Measurements from ENCODE around the gene TERF2IP. TPM values are rescaled to one million over a fixed set of nuclear protein-coding genes. Genes with fewer than 3 reads are reported as not detected.

TERF2IP gene
- total RNA-seq, 2 donors from 2014 or later: 20.0 to 23.4 TPM

DNA sequence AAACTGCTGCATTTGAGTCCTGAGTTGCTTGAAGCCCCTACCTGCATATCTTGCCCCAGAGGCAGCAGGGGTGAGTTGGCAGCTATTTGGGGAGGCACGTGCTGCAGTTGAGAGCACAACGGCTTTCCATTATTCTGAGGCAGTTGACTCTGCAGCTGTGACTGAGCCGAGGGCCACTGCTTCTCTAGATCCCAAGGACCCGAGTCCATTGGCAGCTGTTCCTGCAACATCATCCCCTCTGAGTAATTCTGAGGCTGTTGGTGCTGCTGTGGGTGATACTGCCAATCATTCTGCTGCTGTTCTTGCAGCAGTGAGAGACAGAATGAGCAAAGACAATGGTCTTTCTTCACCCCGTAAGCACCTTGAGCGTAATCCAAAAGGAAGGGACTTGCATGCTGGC lies 12.7 kb downstream of the TERF2IP start:
- Histone ChIP-seq H3K9ac (ENCODE audit: extremely low read depth, low read length, poor library complexity, severe bottlenecking) (no peak overlapping the region), H3K27me3 (ENCODE audit: control insufficient read depth, insufficient read depth, low read length, poor library complexity, severe bottlenecking) (no peaks in the 10 kb centered on the region), H3K4me3 (ENCODE audit: low read length) (no peak overlapping the region), H3K9me3 (ENCODE audit: control insufficient read depth, low read length) (no peaks in the 10 kb centered on the region), H3K27ac (ENCODE audit: low read depth, low read length) (no peak overlapping the region), H3K4me1 (ENCODE audit: control insufficient read depth, insufficient read depth, low read length) (no peaks in the 10 kb centered on the region), H3K36me3 (ENCODE audit: control insufficient read depth, insufficient read depth, low read length) (peaks cover 44% of the 10 kb centered on the region)
- TF ChIP-seq, protein P1, sequence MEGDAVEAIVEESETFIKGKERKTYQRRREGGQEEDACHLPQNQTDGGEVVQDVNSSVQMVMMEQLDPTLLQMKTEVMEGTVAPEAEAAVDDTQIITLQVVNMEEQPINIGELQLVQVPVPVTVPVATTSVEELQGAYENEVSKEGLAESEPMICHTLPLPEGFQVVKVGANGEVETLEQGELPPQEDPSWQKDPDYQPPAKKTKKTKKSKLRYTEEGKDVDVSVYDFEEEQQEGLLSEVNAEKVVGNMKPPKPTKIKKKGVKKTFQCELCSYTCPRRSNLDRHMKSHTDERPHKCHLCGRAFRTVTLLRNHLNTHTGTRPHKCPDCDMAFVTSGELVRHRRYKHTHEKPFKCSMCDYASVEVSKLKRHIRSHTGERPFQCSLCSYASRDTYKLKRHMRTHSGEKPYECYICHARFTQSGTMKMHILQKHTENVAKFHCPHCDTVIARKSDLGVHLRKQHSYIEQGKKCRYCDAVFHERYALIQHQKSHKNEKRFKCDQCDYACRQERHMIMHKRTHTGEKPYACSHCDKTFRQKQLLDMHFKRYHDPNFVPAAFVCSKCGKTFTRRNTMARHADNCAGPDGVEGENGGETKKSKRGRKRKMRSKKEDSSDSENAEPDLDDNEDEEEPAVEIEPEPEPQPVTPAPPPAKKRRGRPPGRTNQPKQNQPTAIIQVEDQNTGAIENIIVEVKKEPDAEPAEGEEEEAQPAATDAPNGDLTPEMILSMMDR (conservative IDR thresholded peaks at IDR 0.05): no peak
- H3K27ac Mint-ChIP-seq: no peak overlapping the region
- 92 to 95% methylated on average over 4 to 6 of the region's 6 CpGs for WGBS, 2 experiments (ENCODE audit: insufficient coverage in 1 of 2, insufficient read length in 1 of 2)
- H3K4me1 Mint-ChIP-seq: no peaks in the 10 kb centered on the region
- no peaks in the 10 kb centered on the region for H3K27me3 Mint-ChIP-seq (ENCODE audit: insufficient read depth)
- no peak overlapping the region for H3K4me3 Mint-ChIP-seq
- no peak for DNase-seq
- H3K36me3 Mint-ChIP-seq (ENCODE audit: low read depth): peaks cover 32% of the 10 kb centered on the region
- no peaks in the 10 kb centered on the region for H3K9me3 Mint-ChIP-seq

DNA sequence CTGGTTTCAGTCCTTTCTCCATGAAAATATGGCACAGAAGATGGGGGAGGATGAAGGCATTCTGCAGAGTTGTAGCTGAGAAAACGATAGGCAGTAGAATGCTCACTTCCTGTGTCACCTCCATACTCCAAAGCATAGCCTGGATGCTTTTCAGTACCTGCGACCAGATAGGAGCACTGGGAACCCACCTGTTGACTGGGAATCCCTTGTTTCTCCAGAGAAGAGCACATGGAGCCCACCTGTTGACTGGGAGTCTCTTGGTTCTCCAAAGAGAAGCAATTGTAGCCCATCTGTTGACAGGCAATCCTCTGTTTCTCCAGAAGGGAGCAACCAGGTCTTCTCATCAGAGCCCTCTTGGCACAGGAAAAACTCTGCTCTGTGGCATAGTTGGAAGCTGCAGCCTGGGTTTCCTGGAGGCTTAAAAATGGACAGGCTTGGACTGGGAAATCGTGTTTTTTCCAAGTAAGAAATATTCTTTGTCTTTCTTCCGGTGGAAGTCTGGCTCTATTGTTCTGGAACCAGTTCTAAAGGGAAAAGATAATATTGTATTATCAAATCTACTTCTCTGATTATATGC lies 13.2 kb downstream of the TERF2IP start:
- no peaks in the 10 kb centered on the region for H3K4me1 ChIP-seq (ENCODE audit: control insufficient read depth, insufficient read depth, low read length)
- H3K27ac Mint-ChIP-seq: no peak overlapping the region
- H3K36me3 Mint-ChIP-seq (ENCODE audit: low read depth): peaks cover 29% of the 10 kb centered on the region
- no peak overlapping the region for H3K9ac ChIP-seq (ENCODE audit: extremely low read depth, low read length, poor library complexity, severe bottlenecking)
- no peaks in the 10 kb centered on the region for H3K27me3 Mint-ChIP-seq (ENCODE audit: insufficient read depth)
- H3K27me3 ChIP-seq (ENCODE audit: control insufficient read depth, insufficient read depth, low read length, poor library complexity, severe bottlenecking): no peaks in the 10 kb centered on the region
- H3K27ac ChIP-seq (ENCODE audit: low read depth, low read length): no peak overlapping the region
- H3K36me3 ChIP-seq (ENCODE audit: control insufficient read depth, insufficient read depth, low read length): peaks cover 39% of the 10 kb centered on the region
- H3K4me3 ChIP-seq (ENCODE audit: low read length): no peak overlapping the region
- TF ChIP-seq, protein P1 (conservative IDR thresholded peaks at IDR 0.05): peak; percentile 12
- H3K9me3 Mint-ChIP-seq: no peaks in the 10 kb centered on the region
- DNase-seq: no peak
- no peaks in the 10 kb centered on the region for H3K9me3 ChIP-seq (ENCODE audit: control insufficient read depth, low read length)
- no peak overlapping the region for H3K4me3 Mint-ChIP-seq
- WGBS, 2 experiments (ENCODE audit: insufficient coverage in 1 of 2, insufficient read length in 1 of 2): 89 to 92% methylated on average over 2 to 4 of the region's 4 CpGs
- H3K4me1 Mint-ChIP-seq: no peaks in the 10 kb centered on the region

DNA sequence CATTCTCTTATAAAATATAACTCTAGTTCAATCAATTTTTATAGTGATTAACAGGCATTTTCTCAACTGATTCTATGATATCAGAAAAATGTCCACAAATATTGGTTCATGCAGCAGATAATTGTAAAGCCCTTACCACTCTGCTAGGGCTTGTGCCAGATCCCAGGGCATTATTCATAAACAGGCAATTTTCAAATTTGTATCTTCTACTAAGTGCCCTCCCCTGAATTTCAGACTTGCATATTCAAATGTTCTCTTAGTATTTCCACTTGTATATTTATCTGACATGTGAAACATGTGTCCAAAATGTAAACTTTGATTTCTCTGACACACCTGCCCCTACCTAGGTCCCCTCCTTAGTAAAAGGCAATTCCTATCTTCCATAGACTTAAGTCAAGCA lies 19.9 kb downstream of the TERF2IP start:
- Histone ChIP-seq H3K4me1 (ENCODE audit: control insufficient read depth, insufficient read depth, low read length) (no peaks in the 10 kb centered on the region), H3K9ac (ENCODE audit: extremely low read depth, low read length, poor library complexity, severe bottlenecking) (no peak overlapping the region), H3K36me3 (ENCODE audit: control insufficient read depth, insufficient read depth, low read length) (no peaks in the 10 kb centered on the region), H3K4me3 (ENCODE audit: low read length) (no peak overlapping the region), H3K27ac (ENCODE audit: low read depth, low read length) (no peak overlapping the region), H3K9me3 (ENCODE audit: control insufficient read depth, low read length) (no peaks in the 10 kb centered on the region), H3K27me3 (ENCODE audit: control insufficient read depth, insufficient read depth, low read length, poor library complexity, severe bottlenecking) (no peaks in the 10 kb centered on the region)
- DNase-seq: no peak
- H3K4me3 Mint-ChIP-seq: no peak overlapping the region
- no peaks in the 10 kb centered on the region for H3K9me3 Mint-ChIP-seq
- no peak overlapping the region for H3K27ac Mint-ChIP-seq
- TF ChIP-seq, protein P1 (conservative IDR thresholded peaks at IDR 0.05): no peak
- no peaks in the 10 kb centered on the region for H3K36me3 Mint-ChIP-seq (ENCODE audit: low read depth)
- no peaks in the 10 kb centered on the region for H3K4me1 Mint-ChIP-seq
- no peaks in the 10 kb centered on the region for H3K27me3 Mint-ChIP-seq (ENCODE audit: insufficient read depth)

Measured in endodermal cell (in vitro differentiated cells).